Erythroblast (primary cell): ENCODE measurements around the gene PDE1C.

ENCODE experiments used
- GATA1 ChIP-seq: IDR thresholded peaks from 2 replicates; pipeline ENCODE4 v1.6.1; 2011; ENCODE audit warnings: low read depth, mild to moderate bottlenecking, control low read depth, low read length, moderate library complexity
- POLR2A ChIP-seq: IDR thresholded peaks from 2 replicates; pipeline ENCODE4 v1.6.1; 2011; ENCODE audit warnings: mild to moderate bottlenecking, low read length

DNA sequence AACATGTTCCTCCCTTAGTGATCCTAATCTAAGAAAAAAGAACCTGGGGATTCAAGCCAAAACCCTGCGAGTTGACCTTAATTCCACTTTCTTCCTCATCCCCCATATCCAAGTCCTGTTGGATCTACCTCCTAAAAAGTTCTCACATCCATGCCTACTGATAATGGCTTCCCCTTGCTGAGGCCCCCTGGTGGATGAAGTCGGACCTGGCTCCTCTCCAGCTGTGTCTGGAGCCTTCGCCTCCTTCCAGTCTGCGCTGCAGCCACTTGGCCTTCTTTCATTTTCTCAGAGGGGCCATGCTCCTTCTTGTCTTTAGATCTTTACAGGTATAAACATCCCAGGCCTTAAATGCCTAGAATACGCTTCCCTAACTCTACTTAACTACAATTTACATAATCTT, 8.1 kb downstream of the PDE1C start:
- TF ChIP-seq POLR2A: no peak
- TF ChIP-seq GATA1: no peak
